Measurements from ENCODE around the gene FES.
"Not testable (repeated sequence)": the region's sequence is repeated elsewhere in the genome, so short reads cannot be mapped to it uniquely, and the experiment has no call there.

The FES gene

DNA sequence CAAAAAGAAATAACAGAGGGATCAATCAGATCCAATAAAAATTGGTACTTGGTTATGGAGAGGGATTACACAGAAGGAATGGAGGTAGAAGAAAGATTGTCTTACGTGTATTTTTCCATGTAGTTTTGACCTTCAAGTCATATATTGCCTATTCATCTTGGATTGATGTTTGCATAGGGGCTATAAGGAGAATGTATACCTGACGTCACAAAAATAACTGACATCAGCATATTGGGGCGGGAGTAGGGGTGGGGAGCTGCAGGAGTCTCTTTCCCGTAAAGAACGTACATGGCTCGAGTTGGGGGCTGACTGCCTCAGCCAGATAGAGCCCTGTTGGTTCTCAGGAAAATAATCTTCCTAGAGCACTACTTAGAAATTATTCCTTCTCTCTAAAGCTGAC lies 21.8 kb upstream of the FES start:
- no peak for DNase-seq

DNA sequence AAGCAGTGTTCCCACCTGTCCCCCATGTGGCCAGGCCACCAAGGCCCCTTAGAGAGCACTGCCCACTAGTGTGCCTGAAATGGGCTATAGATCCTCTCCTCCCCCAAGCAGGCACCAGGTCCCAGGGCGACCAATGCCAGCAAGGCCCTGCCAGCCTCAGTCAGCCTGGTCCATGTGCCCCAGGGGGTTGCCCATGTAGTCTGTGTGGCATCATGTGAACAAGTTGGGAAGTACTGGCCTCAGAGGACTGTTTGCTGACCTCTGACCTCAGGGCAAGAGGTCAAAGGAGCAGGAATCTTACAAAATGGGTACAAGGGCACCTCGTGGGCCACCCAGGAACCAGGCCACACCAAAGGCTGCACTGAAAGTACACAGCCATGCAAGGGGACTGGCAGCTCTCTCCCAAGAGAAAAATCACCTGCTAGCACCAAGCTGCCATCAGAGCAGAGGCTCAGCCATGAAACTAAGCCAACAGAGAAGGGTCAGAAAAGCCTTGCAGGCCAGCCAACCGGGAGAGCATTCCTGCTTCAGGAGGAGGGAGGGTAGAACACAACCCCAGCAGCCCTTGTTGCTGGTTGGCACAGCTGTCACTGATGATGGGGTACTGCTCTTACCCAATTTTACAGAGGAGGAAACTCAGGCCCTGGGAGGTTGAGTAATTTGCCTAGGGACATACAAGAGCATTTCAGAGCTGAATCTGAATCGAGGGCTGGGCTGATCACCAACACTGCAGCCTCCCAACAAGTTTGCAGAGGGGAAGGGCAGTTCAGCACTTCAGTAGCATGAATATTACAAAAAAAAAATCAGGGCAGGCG lies 21.1 kb upstream of the FES start:
- no peak for DNase-seq

DNA sequence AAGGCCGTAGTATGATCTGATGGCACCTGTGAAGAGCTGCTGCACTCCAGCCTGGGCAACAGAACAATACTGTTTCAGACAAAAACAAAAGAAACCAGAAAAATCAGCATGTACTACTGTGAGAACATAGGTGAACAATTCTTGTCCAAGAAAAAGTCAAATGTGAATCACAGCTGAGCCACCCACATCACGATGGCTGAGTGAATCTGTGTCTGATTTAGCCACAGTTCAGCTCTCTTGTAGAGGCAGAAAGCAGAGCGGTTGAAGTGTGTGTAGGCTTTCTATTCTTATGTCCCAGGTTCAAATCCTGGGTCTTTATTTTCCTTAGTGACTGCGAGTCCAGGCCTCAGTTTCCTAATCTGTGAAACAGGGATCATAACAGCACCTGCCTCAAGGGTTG lies 20.3 kb upstream of the FES start:
- DNase-seq, result peak; percentile 65

DNA sequence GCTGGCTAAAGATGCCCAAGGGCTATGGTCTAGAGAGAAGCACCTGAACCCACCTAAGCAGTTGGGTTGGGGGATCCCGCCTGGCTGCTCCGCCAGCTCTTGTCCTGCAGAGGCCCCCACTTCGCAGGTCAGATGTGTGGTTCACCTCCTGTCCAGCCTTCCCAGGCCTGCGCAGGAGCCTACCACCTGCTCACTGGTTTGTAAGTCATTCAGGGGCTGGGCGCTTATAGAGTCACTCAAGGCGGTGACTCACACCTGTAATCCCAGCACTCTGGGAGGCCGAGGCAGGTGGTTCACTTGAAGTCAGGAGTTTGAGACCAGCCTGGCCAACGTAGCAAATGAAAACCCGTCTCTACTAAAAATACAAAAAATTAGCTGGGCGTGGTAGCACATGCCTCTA lies 19.8 kb upstream of the FES start:
- DNase-seq, result peak; percentile 52

GRCh38 chr15:90865702-90866101 lies 18.6 kb upstream of the FES start:
- no peak for DNase-seq

DNA sequence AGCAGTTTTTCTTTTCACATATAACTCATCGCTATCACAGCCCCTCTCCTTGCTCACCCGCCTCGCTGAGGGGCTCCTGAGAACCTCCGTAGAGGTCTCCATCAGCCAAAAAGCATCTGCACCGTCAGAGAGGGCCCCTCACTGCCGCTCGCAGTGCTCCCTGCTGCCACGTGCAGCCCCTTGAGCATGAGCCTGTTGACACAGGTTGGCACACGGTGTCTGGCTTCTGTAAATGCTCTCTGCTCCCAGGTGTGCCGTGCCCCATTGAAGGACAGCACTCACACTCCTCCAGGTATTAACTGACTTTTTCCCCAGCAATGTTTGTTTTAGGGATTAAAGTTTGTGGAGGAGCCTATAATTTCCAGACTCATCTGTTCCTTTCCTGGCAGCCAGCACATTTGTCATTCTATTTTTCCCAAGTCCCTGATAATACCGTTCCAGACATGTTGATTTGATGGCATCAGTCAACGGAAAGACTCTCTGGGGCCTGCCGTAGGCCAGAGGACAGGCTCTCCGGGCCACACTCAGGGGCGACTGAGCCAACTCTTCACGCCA lies 18.1 kb upstream of the FES start:
- no peak for DNase-seq

DNA sequence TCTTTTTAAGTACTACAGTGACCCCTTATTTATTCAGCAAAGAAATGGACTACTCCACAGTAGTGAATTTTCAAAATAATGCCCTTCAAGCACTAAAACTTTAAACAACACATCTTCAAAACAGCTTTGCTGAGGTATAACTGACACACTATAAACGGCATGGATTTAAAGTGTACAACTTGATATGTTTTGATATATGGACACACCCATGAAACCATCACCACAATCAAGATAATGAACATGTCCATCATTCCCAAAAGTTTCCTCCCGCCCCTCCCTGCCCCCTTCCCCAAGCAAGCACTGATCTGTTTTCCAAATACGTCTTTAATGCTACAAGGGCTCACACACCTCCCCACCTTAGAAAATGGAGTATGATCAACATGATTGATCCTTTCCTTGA lies 17.5 kb upstream of the FES start:
- DNase-seq, result no peak

DNA sequence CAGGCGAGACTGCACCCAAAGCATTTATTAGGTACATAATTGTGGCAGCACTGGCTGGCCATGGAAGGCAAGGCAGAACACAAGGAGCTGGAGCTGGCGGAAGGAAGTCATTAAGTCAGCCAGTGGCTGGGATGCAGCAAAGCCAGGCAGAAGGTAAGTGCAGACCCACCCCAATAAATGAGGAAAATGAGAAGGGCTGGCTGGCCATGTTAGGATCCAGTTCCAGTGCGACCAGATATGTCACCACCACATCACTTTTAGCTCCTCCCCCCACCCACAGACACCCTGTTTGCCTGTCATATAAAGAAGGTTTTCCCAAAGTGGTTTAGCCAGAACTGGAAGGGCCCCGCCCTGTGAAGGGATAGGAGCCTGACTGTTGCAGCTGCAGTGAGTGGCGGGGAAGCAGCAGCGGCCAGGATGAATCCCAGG lies 16.0 kb upstream of the FES start, which contains the start of gene FURIN:
TSS of gene FURIN (plus strand) at position 328 of the 429 bp plus-strand sequence. CDS start 7,153 bp downstream, outside the sequence.
- DNase-seq, result peak; percentile 59

- no peak for DNase-seq
Observed at GRCh38 chr15:90869140-90869541, 15.2 kb upstream of the FES start.

GRCh38 chr15:90869601-90870353 lies 14.5 kb upstream of the FES start:
- DNase-seq, result peak; percentile 73

DNA sequence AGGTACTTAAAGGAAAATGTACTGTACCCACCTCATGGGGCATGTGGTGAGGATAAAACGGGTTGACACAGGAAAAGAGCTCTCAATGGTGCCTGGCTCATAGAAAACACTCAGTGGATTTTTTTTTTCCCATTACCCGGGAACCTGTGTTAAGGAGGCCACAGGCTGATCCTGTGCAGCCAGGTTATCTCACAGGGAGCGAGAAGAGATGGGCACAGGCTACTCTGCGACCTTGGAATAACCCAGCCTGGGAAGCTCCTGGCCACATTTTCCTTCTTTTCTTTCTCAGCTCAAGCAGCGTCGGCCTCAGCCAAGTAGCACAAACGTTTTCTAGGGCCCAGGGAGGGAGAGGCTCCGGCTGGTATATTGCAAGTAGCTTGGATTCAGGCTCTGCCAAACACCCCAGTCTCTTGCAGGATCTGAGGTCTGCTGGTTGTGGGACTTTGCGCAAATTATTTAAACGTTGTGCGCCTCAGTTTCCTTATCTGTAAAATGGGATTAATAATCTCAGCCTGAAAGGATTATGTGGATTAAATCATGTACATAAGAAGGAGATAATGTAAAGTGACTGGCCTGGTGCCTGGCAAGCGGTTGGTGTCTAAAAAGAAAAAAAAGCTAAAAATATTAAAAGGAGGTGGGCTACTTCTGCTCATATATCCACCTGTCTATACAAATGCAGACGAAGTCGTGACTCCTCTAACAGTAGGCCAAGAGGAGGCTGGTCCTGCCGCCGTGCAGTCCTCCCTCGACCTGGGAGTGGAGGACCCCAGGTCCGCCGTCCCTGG lies 13.8 kb upstream of the FES start:
- no peak for DNase-seq

GRCh38 chr15:90871139-90871715 lies 13.1 kb upstream of the FES start:
- no peak for DNase-seq

- no peak for DNase-seq
Observed at GRCh38 chr15:90871716-90872485, 12.4 kb upstream of the FES start.

DNA sequence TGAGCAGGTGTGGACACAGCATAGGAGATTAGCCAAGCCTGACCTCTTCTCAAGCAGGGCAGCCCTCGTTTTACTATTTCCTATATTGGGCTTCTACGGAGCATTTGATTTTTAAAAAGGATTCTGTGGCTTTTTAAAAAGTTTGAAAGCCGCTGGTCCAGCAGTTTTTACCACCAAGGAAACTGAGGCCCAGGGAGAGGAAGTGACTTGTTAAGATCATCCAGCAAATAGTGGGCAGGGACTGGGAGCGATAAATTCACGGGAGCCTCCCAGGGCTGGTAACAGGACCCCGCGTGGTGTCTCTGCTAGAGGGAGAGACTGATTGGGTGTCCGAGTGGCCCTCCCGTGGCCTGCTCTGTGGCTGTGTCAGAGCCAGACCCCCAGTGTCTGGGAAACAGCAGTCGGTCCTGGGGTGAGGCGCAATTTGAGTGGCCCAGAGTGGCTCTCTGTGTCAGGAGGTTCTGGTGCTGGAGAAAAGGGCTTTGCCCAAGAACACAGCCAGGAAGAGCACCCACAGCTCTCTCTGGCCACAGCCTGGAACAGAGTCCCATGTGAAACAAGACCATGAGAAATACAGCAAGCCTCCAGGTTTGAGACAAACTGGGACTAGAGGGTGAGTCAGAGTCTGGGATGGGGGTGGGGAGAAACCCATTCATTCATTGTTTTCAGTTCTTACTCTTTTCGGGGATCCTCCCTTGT lies 11.7 kb upstream of the FES start:
- DNase-seq, result peak; percentile 79

DNA sequence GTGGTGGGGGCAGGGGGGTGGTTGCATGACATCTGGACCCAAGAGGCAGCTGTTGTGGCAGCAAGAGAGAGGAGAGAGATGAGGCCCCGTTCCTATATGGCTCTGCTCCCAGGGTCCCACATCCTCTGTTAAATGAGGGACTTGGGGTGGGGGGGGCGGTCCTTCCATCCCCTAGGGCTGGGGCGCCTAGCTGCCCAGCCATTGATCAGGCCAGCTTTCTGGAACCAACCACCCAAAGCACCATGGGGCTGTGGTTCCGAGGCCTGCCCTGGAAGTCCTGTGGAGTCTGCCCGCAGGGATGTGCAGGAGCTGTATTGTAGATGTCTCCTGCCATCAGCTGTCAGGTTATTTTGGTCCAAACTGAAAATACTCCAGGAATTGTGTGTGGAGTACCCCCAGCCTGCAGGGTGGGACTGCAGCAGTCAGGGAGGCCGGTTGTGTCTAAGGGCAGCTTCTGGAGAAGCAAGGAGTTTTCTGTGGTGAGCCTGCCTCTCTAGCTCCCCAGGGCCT lies 10.8 kb upstream of the FES start:
- no peak for DNase-seq

DNA sequence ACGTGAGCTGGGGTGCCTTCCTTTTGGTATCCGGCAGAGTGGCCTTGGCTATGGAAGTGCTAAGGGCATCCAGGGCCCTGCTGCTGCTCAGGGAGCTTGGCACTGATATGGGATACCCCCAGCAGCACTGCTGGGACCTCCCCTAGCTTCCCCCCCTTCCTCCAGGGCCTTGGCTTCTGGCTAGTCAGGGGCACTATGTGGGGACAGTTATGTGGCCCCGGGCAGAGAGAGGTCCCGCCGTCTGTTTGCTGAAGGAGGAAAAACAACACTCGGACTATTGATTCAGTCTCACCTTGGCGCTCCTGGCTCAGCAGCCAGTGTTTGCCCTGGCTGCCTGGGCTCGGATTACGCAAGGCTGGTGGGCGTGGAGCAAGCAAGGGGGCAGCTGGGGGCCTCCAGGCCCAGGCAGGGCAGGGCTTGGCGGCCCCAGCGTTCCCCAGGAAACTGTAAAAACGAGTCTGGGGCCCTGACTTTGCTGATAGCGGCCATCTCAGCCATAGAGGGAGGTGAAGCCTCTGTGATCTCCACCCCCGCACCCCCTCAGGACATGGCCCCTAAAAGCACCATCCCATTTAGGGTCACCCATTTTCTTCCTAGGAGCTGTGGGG lies 10.2 kb upstream of the FES start:
- no peak for DNase-seq

GRCh38 chr15:90874986-90875385 lies 9.3 kb upstream of the FES start:
- DNase-seq, result not testable (repeated sequence)

- no peak for DNase-seq
Observed at GRCh38 chr15:90875549-90875981, 8.7 kb upstream of the FES start.

- no peak for DNase-seq
Observed at GRCh38 chr15:90876046-90876445, 8.3 kb upstream of the FES start.

DNA sequence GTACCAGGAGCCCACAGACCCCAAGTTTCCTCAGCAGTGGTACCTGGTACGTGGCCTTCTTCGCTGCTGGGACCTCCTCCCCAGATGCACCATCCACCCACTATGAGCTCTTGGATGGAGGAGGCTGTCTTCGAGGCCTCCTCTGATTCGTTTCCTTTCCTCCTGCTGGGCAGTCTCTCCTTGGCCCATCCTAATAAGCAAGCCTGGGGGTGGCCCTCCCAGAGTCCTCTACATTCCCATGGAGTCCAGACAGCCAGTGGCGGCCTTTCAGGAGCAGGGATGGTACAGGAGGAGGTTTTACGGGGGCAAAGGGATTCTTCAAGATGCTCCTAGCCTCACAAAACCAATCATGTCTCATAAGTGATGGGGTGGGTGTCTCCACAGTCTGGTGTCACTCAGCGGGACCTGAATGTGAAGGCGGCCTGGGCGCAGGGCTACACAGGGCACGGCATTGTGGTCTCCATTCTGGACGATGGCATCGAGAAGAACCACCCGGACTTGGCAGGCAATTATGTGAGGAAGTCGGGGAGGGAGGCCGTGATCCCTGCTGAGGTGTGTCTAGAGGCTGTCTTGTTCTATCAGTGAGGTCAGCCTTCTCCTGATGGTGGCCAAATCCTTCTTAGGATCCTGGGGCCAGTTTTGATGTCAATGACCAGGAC lies 7.7 kb upstream of the FES start:
- no peak for DNase-seq
